Uterus (tissue), 2 donors: Measurements from ENCODE around the gene UBP1.

Experiments
- CTCF ChIP-seq, 4 experiments: fragments of 200-600 bp in 2 of 4; fragments of 450-650 bp in 2 of 4; sonication (generic) in 2 of 4; IDR thresholded peaks; one replicate each; pipeline ENCODE4 v1.5.1; 2016 to 2019; ENCODE audit warnings: antibody characterized with exemption in 4 of 4, mild to moderate bottlenecking in 2 of 4, moderate library complexity in 1 of 4
- POLR2A ChIP-seq, 2 donors: fragments of 450-650 bp; IDR thresholded peaks; one replicate each; pipeline ENCODE4 v1.6.1; 2016; ENCODE audit warnings: antibody characterized with exemption in 2 of 2, mild to moderate bottlenecking in 1 of 2, moderate library complexity in 1 of 2

- TF ChIP-seq POLR2A (IDR thresholded peaks at IDR 0.05) (no peak), CTCF (IDR thresholded peaks at IDR 0.05) (no peak)
These were observed 7.8 kb upstream of the UBP1 start for GRCh38 chr3:33447958-33448357.
